ENCODE data around the gene SGSM2. TPM values are rescaled to one million over a fixed set of nuclear protein-coding genes. Genes with fewer than 3 reads are reported as not detected.

Gene SGSM2
- total RNA-seq, 4 donors from 2014 or later: 31.5 to 93.3 (median 63.7) TPM

DNA sequence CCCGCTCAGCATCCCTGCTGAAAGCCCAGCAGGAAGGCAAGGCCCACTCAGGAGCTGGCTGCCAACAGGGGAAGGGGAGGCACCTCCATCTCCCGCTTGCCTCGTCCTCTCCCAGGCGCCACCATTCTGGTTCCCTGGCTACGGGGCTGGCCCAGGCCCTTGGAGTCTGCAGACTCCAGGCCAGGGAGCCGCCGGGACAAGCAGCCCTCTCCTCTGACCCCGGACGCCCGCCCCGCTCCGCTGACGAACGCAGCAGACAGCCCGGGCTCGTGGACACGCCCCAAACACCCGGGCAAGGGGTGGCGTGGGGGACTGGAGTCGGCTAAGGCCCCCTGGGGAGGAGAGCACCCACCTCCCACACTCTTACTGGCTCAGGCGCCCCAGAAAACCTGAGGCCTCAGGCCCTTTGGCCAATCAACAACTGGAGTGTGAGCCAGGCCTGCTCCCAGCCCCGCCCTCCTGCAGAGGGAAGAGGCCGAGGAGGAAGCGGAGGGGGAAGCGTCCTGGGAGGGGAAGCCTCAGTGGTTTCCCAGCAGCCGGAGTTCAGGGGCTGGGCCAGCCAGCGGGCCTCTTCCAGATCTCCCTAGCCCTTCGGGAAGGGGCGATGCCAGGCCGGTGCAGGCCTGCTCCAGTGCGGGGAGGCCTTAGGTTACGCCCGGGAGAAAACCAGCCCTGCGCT lies 59.4 kb downstream of the SGSM2 start:
- Histone ChIP-seq H3K9me3 (no peaks in the 10 kb centered on the region), H3K27ac (peak overlapping the region; percentile 96 to 99 (median 99)), H3K36me3 (no peaks in the 10 kb centered on the region), H3K4me1 (peaks cover 5 to 62% (median 56%) of the 10 kb centered on the region in 4 donors), H3K27me3 (no peaks in the 10 kb centered on the region), H3K4me3 (peak overlapping the region; percentile 11 to 46 (median 34))
- peak; percentile 82 to 91 for DNase-seq (ENCODE audit: low spot score in 2 of 2)
- TF ChIP-seq POLR2A (IDR thresholded peaks at IDR 0.05): peak; percentile 37 to 82
- TF ChIP-seq, protein P1, sequence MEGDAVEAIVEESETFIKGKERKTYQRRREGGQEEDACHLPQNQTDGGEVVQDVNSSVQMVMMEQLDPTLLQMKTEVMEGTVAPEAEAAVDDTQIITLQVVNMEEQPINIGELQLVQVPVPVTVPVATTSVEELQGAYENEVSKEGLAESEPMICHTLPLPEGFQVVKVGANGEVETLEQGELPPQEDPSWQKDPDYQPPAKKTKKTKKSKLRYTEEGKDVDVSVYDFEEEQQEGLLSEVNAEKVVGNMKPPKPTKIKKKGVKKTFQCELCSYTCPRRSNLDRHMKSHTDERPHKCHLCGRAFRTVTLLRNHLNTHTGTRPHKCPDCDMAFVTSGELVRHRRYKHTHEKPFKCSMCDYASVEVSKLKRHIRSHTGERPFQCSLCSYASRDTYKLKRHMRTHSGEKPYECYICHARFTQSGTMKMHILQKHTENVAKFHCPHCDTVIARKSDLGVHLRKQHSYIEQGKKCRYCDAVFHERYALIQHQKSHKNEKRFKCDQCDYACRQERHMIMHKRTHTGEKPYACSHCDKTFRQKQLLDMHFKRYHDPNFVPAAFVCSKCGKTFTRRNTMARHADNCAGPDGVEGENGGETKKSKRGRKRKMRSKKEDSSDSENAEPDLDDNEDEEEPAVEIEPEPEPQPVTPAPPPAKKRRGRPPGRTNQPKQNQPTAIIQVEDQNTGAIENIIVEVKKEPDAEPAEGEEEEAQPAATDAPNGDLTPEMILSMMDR (IDR thresholded peaks at IDR 0.05): peak in 1 of 5 experiments; percentile 17
- TF ChIP-seq EP300 (IDR thresholded peaks at IDR 0.05): peak; percentile 92 to 94
- 1 to 4% methylated on average over 16 to 21 of the region's 34 CpGs for WGBS, 2 donors

DNA sequence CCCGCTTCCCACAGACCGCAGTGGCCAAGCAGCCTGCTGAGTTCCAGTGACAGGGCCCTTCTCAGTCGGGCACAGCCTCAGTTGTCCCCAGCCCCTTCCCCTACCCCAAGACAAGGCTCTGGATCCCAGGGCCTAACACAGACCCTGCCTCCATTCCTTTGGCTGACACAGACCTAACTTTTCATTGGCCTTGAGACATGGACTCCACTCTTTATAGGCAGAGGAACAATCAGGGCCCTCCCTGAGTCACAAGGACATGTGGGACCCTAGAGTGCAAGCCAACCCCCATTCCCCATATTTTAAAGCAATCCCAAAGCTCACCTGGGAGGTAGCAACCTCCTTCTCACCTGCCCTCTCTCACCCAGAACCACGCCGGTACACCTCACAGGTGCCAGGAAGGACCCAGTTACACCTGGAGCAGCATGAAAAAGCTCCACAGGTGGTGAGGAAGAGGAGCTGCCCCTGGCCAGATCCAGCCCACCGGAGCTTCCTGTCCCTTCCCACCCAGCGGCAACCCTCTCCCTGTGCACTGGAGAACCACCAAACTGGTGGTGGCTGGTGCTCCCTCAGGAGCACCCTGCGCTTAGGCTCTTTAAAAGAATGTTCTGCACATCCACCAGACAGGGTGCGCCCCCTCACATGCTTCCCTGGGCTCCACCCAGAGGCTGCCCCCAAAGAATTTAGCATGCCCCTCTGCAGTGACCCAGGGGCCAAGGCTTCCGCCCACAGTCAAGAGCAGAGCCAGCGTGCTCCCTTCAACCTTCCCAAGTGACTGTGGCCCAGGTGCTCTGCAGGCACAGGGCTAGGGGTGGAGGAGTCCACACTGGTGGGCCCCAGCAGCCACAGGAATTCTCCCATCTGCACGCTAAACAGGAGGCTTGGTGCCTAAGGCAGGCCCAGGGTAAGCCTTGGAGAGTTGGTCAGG lies 60.2 kb downstream of the SGSM2 start:
- peak overlapping the region; percentile 4 to 46 (median 22) for H3K4me3 ChIP-seq
- WGBS, 2 donors: 54 to 71% methylated on average over 9 to 10 of the region's 12 CpGs
- DNase-seq (ENCODE audit: low spot score in 2 of 2): no peak

DNA sequence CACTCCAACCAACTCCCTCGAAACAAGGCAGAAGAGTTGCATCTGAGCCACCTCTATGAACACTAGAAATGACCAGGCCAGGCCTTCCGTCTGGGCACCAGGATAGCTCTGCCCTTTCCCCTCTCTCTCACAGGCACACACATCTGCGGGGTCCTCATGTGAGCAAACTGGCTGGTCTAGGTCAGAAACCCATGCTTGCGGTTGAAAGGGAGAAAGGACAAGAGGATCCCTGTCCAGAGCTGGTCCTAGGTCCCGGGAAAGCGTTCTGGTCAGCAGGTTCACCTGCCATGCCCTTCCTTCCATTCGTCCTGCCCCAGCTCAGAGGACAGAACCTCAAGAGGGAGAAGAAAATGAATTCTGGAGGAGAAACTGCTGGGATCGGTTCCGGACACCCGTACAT lies 60.9 kb downstream of the SGSM2 start:
- TF ChIP-seq POLR2A (IDR thresholded peaks at IDR 0.05): no peak
- TF ChIP-seq EP300 (IDR thresholded peaks at IDR 0.05): no peak
- TF ChIP-seq, protein P1 (IDR thresholded peaks at IDR 0.05): no peak
- Histone ChIP-seq H3K36me3 (no peaks in the 10 kb centered on the region), H3K27me3 (no peaks in the 10 kb centered on the region), H3K4me1 (peaks cover 5 to 65% (median 61%) of the 10 kb centered on the region in 4 donors), H3K4me3 (peak overlapping the region in 3 of 4 donors; percentile 82 to 91 (median 87)), H3K27ac (peak overlapping the region; percentile 96 to 99 (median 99)), H3K9me3 (no peaks in the 10 kb centered on the region)
- 56 to 59% methylated on average over 9 to 10 of the region's 10 CpGs for WGBS, 2 donors
- no peak for DNase-seq (ENCODE audit: low spot score in 2 of 2)

More for the DNA sequence above, 60.2 kb downstream of the SGSM2 start:
- Histone ChIP-seq H3K36me3 (no peaks in the 10 kb centered on the region), H3K4me1 (peaks cover 5 to 59% (median 55%) of the 10 kb centered on the region in 4 donors), H3K27me3 (no peaks in the 10 kb centered on the region), H3K27ac (peak overlapping the region; percentile 96 to 99 (median 99)), H3K9me3 (no peaks in the 10 kb centered on the region)
- TF ChIP-seq, protein P1 (IDR thresholded peaks at IDR 0.05): no peak
- TF ChIP-seq POLR2A (IDR thresholded peaks at IDR 0.05) (no peak), EP300 (IDR thresholded peaks at IDR 0.05) (no peak)

DNA sequence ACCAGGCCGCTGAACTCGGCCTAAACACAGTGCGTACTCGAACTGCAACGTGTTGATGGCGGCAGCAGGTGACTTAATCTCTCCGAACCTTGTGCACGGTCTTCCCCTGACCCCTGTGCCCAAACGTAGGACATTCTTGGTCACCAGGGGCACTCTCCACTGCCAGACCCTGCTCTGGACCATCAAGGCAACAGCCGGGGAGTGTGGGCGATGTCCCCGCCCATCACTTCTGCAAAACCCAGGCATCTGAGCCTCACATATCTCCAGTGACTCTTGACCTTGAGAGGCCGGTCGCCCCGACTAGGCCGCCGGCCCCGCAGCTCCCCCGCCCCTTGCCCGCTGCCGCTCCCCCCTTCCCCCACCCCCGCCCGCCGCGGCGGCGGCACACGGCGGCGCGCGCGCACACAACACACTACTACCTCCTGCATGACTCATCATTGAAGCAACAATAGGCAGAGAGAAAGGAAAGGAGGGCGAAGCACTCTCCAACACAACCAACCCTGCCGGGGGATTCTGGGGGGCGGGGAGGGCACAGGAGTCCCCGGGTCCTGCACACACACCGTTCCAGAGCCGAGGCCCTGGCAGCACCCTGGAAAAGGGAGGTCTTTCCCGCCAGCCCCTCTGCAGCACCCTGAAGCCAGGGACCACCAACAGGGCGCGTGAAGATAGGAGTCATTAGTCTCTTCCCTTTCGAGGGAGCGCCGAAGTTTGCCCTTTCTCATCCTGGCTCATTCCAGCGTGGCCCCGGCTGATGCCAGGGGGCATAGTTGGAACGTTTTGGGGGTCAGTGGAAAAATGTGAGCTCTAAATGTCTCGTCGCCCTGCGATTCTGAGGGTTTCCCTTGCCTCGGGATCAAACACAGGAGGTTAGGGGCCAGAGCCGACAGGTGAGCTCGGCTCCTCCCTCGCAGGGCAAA lies 61.6 kb downstream of the SGSM2 start:
- H3K4me3 ChIP-seq: peak overlapping the region; percentile 82 to 91 (median 84)
- TF ChIP-seq POLR2A (IDR thresholded peaks at IDR 0.05) (no peak), EP300 (IDR thresholded peaks at IDR 0.05) (no peak)
- TF ChIP-seq, protein P1 (IDR thresholded peaks at IDR 0.05): peak in 1 of 5 experiments; percentile 4
- H3K36me3 ChIP-seq: no peaks in the 10 kb centered on the region
- peak in 1 of 2 donors; percentile 49 for DNase-seq (ENCODE audit: low spot score in 2 of 2)
- peak overlapping the region; percentile 96 to 99 (median 99) for H3K27ac ChIP-seq
- peaks cover 5 to 72% (median 63%) of the 10 kb centered on the region in 4 donors for H3K4me1 ChIP-seq
- no peaks in the 10 kb centered on the region for H3K9me3 ChIP-seq
- no peaks in the 10 kb centered on the region for H3K27me3 ChIP-seq
- WGBS, 2 donors: 10 to 21% methylated on average over 27 to 28 of the region's 55 CpGs

All from tibial nerve (tissue), 4 donors.